Neural cell (in vitro differentiated cells): ENCODE measurements around the gene TTC9B.

Experiments
- TF ChIP-seq, protein P1 (sequence below): IDR thresholded peaks from 2 replicates; pipeline ENCODE4 v1.6.1; 2012; ENCODE audit warnings: borderline replicate concordance
- TF ChIP-seq, protein P2 (sequence below): fragments of 450-650 bp; IDR thresholded peaks from 2 replicates; pipeline ENCODE4 v1.5.1; 2014; ENCODE audit warnings: antibody characterized with exemption, mild to moderate bottlenecking, moderate library complexity; ENCODE audit not compliant: poor library complexity, severe bottlenecking

DNA sequence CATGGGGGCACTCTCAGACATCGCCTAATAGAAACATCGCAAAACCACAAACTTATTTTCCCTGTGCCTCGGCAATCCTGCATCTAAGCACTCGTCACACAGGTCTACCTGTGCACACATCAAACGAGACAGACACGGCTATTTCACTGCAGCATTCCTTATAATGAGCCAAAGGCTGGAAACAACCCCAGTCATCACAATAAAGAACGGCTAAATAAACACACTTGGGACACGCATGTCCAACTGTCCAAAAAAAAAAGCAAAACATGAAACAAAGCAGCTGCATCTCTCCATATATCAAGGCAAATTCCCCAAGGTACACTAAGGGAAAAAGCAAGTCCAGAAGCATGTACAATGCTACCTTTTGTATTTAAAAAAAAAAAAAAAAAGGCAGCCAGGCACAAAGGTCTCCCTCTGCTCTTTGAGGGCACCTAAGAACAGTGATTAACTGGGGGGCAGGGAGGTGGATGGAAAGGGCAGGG is 35.5 kb upstream of the TTC9B start:
- TF ChIP-seq, protein P1, sequence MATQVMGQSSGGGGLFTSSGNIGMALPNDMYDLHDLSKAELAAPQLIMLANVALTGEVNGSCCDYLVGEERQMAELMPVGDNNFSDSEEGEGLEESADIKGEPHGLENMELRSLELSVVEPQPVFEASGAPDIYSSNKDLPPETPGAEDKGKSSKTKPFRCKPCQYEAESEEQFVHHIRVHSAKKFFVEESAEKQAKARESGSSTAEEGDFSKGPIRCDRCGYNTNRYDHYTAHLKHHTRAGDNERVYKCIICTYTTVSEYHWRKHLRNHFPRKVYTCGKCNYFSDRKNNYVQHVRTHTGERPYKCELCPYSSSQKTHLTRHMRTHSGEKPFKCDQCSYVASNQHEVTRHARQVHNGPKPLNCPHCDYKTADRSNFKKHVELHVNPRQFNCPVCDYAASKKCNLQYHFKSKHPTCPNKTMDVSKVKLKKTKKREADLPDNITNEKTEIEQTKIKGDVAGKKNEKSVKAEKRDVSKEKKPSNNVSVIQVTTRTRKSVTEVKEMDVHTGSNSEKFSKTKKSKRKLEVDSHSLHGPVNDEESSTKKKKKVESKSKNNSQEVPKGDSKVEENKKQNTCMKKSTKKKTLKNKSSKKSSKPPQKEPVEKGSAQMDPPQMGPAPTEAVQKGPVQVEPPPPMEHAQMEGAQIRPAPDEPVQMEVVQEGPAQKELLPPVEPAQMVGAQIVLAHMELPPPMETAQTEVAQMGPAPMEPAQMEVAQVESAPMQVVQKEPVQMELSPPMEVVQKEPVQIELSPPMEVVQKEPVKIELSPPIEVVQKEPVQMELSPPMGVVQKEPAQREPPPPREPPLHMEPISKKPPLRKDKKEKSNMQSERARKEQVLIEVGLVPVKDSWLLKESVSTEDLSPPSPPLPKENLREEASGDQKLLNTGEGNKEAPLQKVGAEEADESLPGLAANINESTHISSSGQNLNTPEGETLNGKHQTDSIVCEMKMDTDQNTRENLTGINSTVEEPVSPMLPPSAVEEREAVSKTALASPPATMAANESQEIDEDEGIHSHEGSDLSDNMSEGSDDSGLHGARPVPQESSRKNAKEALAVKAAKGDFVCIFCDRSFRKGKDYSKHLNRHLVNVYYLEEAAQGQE: no peak
- TF ChIP-seq, protein P2, sequence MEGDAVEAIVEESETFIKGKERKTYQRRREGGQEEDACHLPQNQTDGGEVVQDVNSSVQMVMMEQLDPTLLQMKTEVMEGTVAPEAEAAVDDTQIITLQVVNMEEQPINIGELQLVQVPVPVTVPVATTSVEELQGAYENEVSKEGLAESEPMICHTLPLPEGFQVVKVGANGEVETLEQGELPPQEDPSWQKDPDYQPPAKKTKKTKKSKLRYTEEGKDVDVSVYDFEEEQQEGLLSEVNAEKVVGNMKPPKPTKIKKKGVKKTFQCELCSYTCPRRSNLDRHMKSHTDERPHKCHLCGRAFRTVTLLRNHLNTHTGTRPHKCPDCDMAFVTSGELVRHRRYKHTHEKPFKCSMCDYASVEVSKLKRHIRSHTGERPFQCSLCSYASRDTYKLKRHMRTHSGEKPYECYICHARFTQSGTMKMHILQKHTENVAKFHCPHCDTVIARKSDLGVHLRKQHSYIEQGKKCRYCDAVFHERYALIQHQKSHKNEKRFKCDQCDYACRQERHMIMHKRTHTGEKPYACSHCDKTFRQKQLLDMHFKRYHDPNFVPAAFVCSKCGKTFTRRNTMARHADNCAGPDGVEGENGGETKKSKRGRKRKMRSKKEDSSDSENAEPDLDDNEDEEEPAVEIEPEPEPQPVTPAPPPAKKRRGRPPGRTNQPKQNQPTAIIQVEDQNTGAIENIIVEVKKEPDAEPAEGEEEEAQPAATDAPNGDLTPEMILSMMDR: no peak
